Measurements from ENCODE around the gene FSTL5. TPM values are rescaled to one million over a fixed set of nuclear protein-coding genes. Genes with fewer than 3 reads are reported as not detected.

FSTL5 gene
- total and polyA plus RNA-seq, 2 experiments from 2014 or later: 0.12 to 0.59 TPM

DNA sequence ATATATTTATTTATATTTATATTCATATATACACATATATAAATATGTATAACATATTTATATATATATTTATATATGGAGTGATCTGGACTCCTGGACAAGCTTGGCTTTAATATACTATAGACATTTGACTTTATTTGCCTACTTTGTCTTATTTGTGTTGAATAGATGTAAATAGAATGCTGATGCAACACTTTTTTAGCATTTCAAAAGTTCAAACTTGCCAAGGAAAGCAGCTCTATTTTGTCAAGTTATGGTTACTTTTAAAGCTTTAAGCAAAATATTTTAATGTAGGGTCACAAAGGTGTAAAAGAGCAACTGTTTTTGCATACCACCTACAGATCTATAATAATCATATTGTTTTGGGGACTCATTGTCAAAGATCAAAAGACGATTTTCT lies 61.1 kb downstream of the FSTL5 start:
- DNase-seq (ENCODE audit: low read depth in 1 of 2, low spot score in 1 of 2): no peak
- TF ChIP-seq, protein P1, sequence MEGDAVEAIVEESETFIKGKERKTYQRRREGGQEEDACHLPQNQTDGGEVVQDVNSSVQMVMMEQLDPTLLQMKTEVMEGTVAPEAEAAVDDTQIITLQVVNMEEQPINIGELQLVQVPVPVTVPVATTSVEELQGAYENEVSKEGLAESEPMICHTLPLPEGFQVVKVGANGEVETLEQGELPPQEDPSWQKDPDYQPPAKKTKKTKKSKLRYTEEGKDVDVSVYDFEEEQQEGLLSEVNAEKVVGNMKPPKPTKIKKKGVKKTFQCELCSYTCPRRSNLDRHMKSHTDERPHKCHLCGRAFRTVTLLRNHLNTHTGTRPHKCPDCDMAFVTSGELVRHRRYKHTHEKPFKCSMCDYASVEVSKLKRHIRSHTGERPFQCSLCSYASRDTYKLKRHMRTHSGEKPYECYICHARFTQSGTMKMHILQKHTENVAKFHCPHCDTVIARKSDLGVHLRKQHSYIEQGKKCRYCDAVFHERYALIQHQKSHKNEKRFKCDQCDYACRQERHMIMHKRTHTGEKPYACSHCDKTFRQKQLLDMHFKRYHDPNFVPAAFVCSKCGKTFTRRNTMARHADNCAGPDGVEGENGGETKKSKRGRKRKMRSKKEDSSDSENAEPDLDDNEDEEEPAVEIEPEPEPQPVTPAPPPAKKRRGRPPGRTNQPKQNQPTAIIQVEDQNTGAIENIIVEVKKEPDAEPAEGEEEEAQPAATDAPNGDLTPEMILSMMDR (IDR thresholded peaks at IDR 0.05; ENCODE audit: low read depth, low read length): no peak
- H3K4me3 ChIP-seq: no peak overlapping the region
- H3K4me1 ChIP-seq (ENCODE audit: low read depth): peaks cover 4% of the 10 kb centered on the region
- no peak overlapping the region for H3K27ac ChIP-seq
- no peaks in the 10 kb centered on the region for H3K9me3 ChIP-seq (ENCODE audit: low read depth)
- no peaks in the 10 kb centered on the region for H3K36me3 ChIP-seq
- H3K27me3 ChIP-seq: no peaks in the 10 kb centered on the region

DNA sequence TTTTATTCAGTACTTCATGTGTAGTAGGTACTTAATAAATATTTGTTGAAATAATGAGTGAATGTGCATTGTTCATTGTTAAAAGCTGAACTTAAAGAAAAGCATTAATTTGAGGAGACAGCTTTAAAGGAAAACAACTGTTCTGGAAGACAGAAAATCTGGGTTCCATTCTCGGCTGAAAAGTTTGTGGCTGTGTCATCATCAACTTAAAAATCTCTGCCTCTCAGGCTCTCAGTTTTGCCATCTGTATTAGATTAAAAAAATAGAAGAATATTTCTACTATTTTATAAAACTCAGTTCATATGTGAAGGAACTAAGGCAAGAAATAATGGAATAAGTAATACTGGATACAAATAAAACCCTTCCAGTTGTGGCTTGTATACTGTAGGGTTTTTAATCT lies 62.5 kb downstream of the FSTL5 start:
- peaks cover 4% of the 10 kb centered on the region for H3K4me1 ChIP-seq (ENCODE audit: low read depth)
- no peaks in the 10 kb centered on the region for H3K9me3 ChIP-seq (ENCODE audit: low read depth)
- H3K4me3 ChIP-seq: no peak overlapping the region
- no peaks in the 10 kb centered on the region for H3K36me3 ChIP-seq
- DNase-seq (ENCODE audit: low read depth in 1 of 2, low spot score in 1 of 2): no peak
- H3K27ac ChIP-seq: no peak overlapping the region
- TF ChIP-seq, protein P1 (IDR thresholded peaks at IDR 0.05; ENCODE audit: low read depth, low read length): no peak
- H3K27me3 ChIP-seq: no peaks in the 10 kb centered on the region

DNA sequence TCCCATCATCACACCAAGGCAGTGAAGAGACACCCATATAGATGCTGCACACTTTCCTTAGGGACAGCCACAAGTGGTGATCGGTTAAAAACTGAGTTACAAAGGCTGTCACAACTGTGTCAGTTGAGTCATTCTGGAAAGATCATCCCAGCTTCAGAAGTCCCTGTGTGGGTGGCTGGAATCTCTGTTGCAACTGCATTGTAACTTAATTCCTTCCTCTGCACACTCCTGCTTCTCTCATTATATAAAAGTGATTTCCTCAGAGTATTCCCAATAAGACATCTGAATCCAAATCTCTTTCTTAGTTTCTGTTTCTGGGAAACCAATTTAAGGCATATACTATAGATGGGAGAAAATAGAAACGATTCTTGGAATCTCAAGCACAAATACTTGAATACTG lies 88.1 kb downstream of the FSTL5 start:
- TF ChIP-seq, protein P1 (IDR thresholded peaks at IDR 0.05; ENCODE audit: low read depth, low read length): no peak

DNA sequence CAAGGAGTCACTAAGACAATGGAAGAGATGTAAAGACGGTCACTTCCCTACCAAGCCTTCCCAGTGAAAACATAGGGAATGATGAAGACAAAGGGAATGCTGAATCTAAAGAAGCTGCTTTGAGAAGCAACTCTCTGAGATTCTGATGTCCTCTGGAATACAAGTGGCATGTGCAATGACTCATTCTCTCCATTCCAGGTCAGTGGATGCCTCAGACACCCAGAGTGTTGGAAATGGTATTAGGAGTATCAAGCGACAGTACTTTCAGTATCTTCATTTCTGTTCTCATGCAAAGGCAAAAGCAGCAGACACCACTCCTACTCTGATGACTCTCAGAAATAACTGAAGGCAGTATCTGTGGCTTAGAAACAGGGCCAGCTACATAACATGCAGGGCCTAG lies 102.6 kb downstream of the FSTL5 start:
- no peak overlapping the region for H3K4me3 ChIP-seq
- TF ChIP-seq, protein P1 (IDR thresholded peaks at IDR 0.05; ENCODE audit: low read depth, low read length): no peak
- H3K27me3 ChIP-seq: no peaks in the 10 kb centered on the region
- peak in 1 of 2 donors; percentile 3 for DNase-seq (ENCODE audit: low read depth in 1 of 2, low spot score in 1 of 2)
- H3K4me1 ChIP-seq (ENCODE audit: low read depth): peaks cover 10% of the 10 kb centered on the region
- no peaks in the 10 kb centered on the region for H3K9me3 ChIP-seq (ENCODE audit: low read depth)
- peak overlapping the region; percentile 36 for H3K27ac ChIP-seq
- H3K36me3 ChIP-seq: no peaks in the 10 kb centered on the region

More for the DNA sequence above, 88.1 kb downstream of the FSTL5 start:
- H3K4me3 ChIP-seq: no peak overlapping the region
- no peaks in the 10 kb centered on the region for H3K9me3 ChIP-seq (ENCODE audit: low read depth)
- no peaks in the 10 kb centered on the region for H3K4me1 ChIP-seq (ENCODE audit: low read depth)
- no peak for DNase-seq (ENCODE audit: low read depth in 1 of 2, low spot score in 1 of 2)
- H3K27ac ChIP-seq: no peak overlapping the region
- H3K36me3 ChIP-seq: no peaks in the 10 kb centered on the region
- H3K27me3 ChIP-seq: no peaks in the 10 kb centered on the region

DNA sequence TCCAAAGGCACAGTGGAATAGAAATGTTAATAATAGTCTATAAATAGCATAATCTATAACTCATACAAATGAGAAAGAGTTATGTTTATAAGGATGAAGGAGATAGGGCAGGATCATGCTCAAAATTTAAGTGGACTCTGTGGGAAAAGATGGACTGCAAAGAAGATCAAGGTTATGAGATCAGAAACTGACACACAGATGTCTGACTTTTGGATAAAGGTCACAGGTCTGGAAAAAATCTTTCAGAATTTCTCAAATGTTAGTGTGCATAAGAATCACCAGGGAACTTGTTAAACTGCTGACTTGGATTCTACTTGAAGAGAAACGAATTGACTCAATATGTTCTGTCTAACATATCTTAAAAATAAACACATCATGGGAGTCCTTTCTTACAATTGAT lies 104.1 kb downstream of the FSTL5 start:
- peak overlapping the region; percentile 11 for H3K27ac ChIP-seq
- no peak overlapping the region for H3K4me3 ChIP-seq
- TF ChIP-seq, protein P1 (IDR thresholded peaks at IDR 0.05; ENCODE audit: low read depth, low read length): no peak

DNA sequence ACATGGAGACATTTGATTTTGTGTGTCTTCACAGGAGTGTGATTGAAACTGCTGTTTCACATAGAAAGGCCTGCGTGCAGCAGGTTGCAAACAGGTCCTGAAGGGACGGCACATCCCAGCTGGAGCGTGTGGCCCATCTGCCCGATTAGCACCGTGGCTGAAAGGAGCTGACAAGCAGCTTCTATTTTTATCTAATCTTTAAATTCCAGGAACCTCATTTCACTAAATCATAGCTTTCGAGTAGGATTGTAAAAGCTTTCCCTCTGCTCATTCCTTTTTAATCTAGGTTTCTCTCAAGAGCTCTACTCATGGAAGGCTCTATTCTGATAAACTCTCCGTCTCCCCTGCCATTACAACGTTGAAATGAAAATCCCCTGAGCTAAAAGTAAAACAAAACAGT lies 106.8 kb downstream of the FSTL5 start:
- H3K36me3 ChIP-seq: no peaks in the 10 kb centered on the region
- no peaks in the 10 kb centered on the region for H3K9me3 ChIP-seq (ENCODE audit: low read depth)
- TF ChIP-seq, protein P1 (IDR thresholded peaks at IDR 0.05; ENCODE audit: low read depth, low read length): no peak
- H3K4me1 ChIP-seq (ENCODE audit: low read depth): peaks cover 16% of the 10 kb centered on the region
- no peak overlapping the region for H3K4me3 ChIP-seq
- H3K27me3 ChIP-seq: no peaks in the 10 kb centered on the region
- peak overlapping the region; percentile 83 for H3K27ac ChIP-seq
- peak in 1 of 2 donors; percentile 78 for DNase-seq (ENCODE audit: low read depth in 1 of 2, low spot score in 1 of 2)

More for the DNA sequence above, 104.1 kb downstream of the FSTL5 start:
- Histone ChIP-seq H3K36me3 (no peaks in the 10 kb centered on the region), H3K9me3 (ENCODE audit: low read depth) (no peaks in the 10 kb centered on the region), H3K27me3 (no peaks in the 10 kb centered on the region), H3K4me1 (ENCODE audit: low read depth) (peaks cover 16% of the 10 kb centered on the region)
- no peak for DNase-seq (ENCODE audit: low read depth in 1 of 2, low spot score in 1 of 2)
